Measurements from ENCODE around the gene SKAP1.

DNA sequence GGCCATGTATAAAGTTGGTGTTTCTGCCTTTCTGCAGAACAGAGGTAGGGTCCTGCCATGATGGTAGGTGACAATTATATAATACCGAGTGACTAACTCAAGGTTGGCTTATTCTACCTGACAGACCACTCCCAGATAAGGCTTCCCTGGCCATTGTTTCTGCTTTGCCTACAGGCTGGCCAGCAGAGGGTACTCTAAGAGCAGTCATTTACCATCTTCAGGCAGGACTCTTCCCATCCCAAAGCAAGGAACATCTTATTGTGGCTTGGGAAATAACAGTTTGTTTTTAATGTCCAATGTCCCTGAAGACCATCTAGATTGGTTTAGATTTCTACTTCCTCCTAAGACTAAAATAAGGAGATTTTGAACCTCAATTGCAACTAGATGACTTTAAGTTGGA is 248.4 kb downstream of the SKAP1 start:
- no peak for TF ChIP-seq EZH2 (IDR thresholded peaks at IDR 0.05; ENCODE audit: low read depth, unreplicated experiment)
- TF ChIP-seq, protein P1, sequence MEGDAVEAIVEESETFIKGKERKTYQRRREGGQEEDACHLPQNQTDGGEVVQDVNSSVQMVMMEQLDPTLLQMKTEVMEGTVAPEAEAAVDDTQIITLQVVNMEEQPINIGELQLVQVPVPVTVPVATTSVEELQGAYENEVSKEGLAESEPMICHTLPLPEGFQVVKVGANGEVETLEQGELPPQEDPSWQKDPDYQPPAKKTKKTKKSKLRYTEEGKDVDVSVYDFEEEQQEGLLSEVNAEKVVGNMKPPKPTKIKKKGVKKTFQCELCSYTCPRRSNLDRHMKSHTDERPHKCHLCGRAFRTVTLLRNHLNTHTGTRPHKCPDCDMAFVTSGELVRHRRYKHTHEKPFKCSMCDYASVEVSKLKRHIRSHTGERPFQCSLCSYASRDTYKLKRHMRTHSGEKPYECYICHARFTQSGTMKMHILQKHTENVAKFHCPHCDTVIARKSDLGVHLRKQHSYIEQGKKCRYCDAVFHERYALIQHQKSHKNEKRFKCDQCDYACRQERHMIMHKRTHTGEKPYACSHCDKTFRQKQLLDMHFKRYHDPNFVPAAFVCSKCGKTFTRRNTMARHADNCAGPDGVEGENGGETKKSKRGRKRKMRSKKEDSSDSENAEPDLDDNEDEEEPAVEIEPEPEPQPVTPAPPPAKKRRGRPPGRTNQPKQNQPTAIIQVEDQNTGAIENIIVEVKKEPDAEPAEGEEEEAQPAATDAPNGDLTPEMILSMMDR (conservative IDR thresholded peaks at IDR 0.05; ENCODE audit: low read depth in 2 of 2): peak; percentile 80 to 88
- TF ChIP-seq, protein P2, sequence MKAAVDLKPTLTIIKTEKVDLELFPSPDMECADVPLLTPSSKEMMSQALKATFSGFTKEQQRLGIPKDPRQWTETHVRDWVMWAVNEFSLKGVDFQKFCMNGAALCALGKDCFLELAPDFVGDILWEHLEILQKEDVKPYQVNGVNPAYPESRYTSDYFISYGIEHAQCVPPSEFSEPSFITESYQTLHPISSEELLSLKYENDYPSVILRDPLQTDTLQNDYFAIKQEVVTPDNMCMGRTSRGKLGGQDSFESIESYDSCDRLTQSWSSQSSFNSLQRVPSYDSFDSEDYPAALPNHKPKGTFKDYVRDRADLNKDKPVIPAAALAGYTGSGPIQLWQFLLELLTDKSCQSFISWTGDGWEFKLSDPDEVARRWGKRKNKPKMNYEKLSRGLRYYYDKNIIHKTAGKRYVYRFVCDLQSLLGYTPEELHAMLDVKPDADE (IDR thresholded peaks at IDR 0.05): no peak

Measured in GM23338 (cell line).